Esophagus squamous epithelium (tissue), 5 donors: ENCODE results near the gene KLHDC9. TPM values are rescaled to one million over a fixed set of nuclear protein-coding genes. Genes with fewer than 3 reads are reported as not detected.

Source experiments
- DNase-seq: peaks from one replicate; lab custom pipeline; 2025; lab: John Stamatoyannopoulos, UW
- H3K27ac ChIP-seq, 4 donors: fragments of 200-600 bp; sonication (generic); one replicate each; pipeline ENCODE4 v1.5.1; 2016 to 2019; ENCODE audit warnings: mild to moderate bottlenecking in 1 of 4
- H3K27me3 ChIP-seq, 4 donors: fragments of 200-600 bp; sonication (generic); 1 replicate in 3 of 4; 2 replicates in 1 of 4; pipeline versions ENCODE4 v1.5.1 to v1.6.0; 2017 to 2021; ENCODE audit warnings: antibody characterized with exemption in 1 of 4
- H3K36me3 ChIP-seq, 3 donors: fragments of 200-600 bp; sonication (generic); one replicate each; pipeline ENCODE4 v1.5.1; 2016 to 2019
- H3K4me1 ChIP-seq, 3 donors: fragments of 200-600 bp; sonication (generic); one replicate each; pipeline ENCODE4 v1.5.1; 2017 to 2019
- H3K4me3 ChIP-seq, 4 donors: fragments of 200-600 bp; sonication (generic); 1 replicate in 3 of 4; 2 replicates in 1 of 4; pipeline ENCODE4 v1.5.1; 2016 to 2019; ENCODE audit warnings: mild to moderate bottlenecking in 2 of 4, moderate library complexity in 1 of 4
- H3K9me3 ChIP-seq, 3 donors: fragments of 200-600 bp; sonication (generic); one replicate each; pipeline ENCODE4 v1.5.1; 2016 to 2019
- CTCF ChIP-seq, 6 experiments: fragments of 450-650 bp in 4 of 6; fragments of 200-600 bp in 2 of 6; sonication (generic) in 2 of 6; IDR thresholded peaks; one replicate each; pipeline ENCODE4 v1.5.1; 2016 to 2019; ENCODE audit warnings: antibody characterized with exemption in 6 of 6, mild to moderate bottlenecking in 4 of 6, moderate library complexity in 4 of 6
- POLR2A ChIP-seq, 4 donors: fragments of 450-650 bp; IDR thresholded peaks; one replicate each; pipeline ENCODE4 v1.6.1; 2017; ENCODE audit warnings: antibody characterized with exemption in 4 of 4, mild to moderate bottlenecking in 4 of 4, moderate library complexity in 3 of 4
- WGBS, 2 donors: methylation state at CpG; one replicate each; pipeline ENCODE4 v1.1.5; 2018; 5-methylcytosine and 5-hydroxymethylcytosine counted together
- intact Hi-C: fragments of 100-400 bp; cut with DNase I; formaldehyde crosslinking; loops from one replicate; pipeline ENCODE4 v1.15.0; 2022
- total RNA-seq, 4 donors: library from RNA; depleted of rRNA; stranded (reverse); fragments of >200 nt; gene quantifications; one replicate each; pipeline ENCODE4 v1.1.0, GENCODE V29; 2016
- donor health status: DM: yes; HTN: yes; CAD: no.

The KLHDC9 gene
- total RNA-seq, 4 donors from 2014 or later: 0.31 to 2.7 (median 1.7) TPM

GRCh38 chr1:161083748-161084596 lies 14.2 kb upstream of the KLHDC9 start:
- no peak for DNase-seq
- H3K27ac ChIP-seq: peak overlapping the region; percentile 89 to 97 (median 94)
- H3K36me3 ChIP-seq: peaks cover 0 to 13% (median 0%) of the 10 kb centered on the region in 3 donors
- 60 to 77% methylated on average over 7 to 10 of the region's 10 CpGs for WGBS, 2 donors
- H3K4me3 ChIP-seq: peak overlapping the region; percentile 28 to 65 (median 57)
- H3K27me3 ChIP-seq: peaks cover 0 to 7% (median 0%) of the 10 kb centered on the region in 4 donors
- H3K9me3 ChIP-seq: no peaks in the 10 kb centered on the region
- peaks cover 33 to 86% (median 34%) of the 10 kb centered on the region in 3 donors for H3K4me1 ChIP-seq
- intact Hi-C loops: no loop called here
- TF ChIP-seq POLR2A (IDR thresholded peaks at IDR 0.05) (no peak), CTCF (IDR thresholded peaks at IDR 0.05) (no peak)

GRCh38 chr1:161084597-161084988 lies 13.6 kb upstream of the KLHDC9 start:
- no peak for TF ChIP-seq POLR2A (IDR thresholded peaks at IDR 0.05)
- no peak for TF ChIP-seq CTCF (IDR thresholded peaks at IDR 0.05)
- H3K4me3 ChIP-seq: peak overlapping the region; percentile 50 to 65 (median 64)
- peaks cover 31 to 86% (median 32%) of the 10 kb centered on the region in 3 donors for H3K4me1 ChIP-seq
- peaks cover 0 to 8% (median 0%) of the 10 kb centered on the region in 3 donors for H3K36me3 ChIP-seq
- H3K9me3 ChIP-seq: no peaks in the 10 kb centered on the region
- peaks cover 0 to 4% (median 0%) of the 10 kb centered on the region in 4 donors for H3K27me3 ChIP-seq
- H3K27ac ChIP-seq: peak overlapping the region; percentile 89 to 97 (median 94)
- intact Hi-C loops: no loop called here
- DNase-seq: no peak
- WGBS, 2 donors: 80% methylated on average over 1 of the region's 1 CpG; no CpG with 5 or more reads in 1 of the 2 donors

- WGBS, 2 donors: 57% methylated on average over 1 of the region's 2 CpGs; no CpG with 5 or more reads in 1 of the 2 donors
- TF ChIP-seq CTCF (IDR thresholded peaks at IDR 0.05) (no peak), POLR2A (IDR thresholded peaks at IDR 0.05) (no peak)
- no peaks in the 10 kb centered on the region for H3K27me3 ChIP-seq
- peak overlapping the region; percentile 50 to 65 (median 64) for H3K4me3 ChIP-seq
- H3K4me1 ChIP-seq: peaks cover 33 to 86% (median 34%) of the 10 kb centered on the region in 3 donors
- peaks cover 0 to 3% (median 0%) of the 10 kb centered on the region in 3 donors for H3K36me3 ChIP-seq
- no peak for DNase-seq
- H3K27ac ChIP-seq: peak overlapping the region; percentile 89 to 97 (median 94)
- no peaks in the 10 kb centered on the region for H3K9me3 ChIP-seq
- intact Hi-C loops: no loop called here
These were observed 13.0 kb upstream of the KLHDC9 start for GRCh38 chr1:161085165-161085564.

GRCh38 chr1:161086457-161086856 lies 11.7 kb upstream of the KLHDC9 start:
- H3K9me3 ChIP-seq: no peaks in the 10 kb centered on the region
- WGBS, 2 donors: 0 to 60% methylated on average over 1 to 2 of the region's 4 CpGs
- intact Hi-C loops: no loop called here
- peaks cover 26 to 85% (median 30%) of the 10 kb centered on the region in 3 donors for H3K4me1 ChIP-seq
- peak overlapping the region; percentile 50 to 65 (median 64) for H3K4me3 ChIP-seq
- no peaks in the 10 kb centered on the region for H3K27me3 ChIP-seq
- H3K27ac ChIP-seq: peak overlapping the region; percentile 90 to 97 (median 94)
- TF ChIP-seq CTCF (IDR thresholded peaks at IDR 0.05) (no peak), POLR2A (IDR thresholded peaks at IDR 0.05) (peak in 1 of 4 donors; percentile 43)
- no peak for DNase-seq
- H3K36me3 ChIP-seq: no peaks in the 10 kb centered on the region

GRCh38 chr1:161088587-161089110 lies 9.5 kb upstream of the KLHDC9 start:
- WGBS, 2 donors: 41 to 86% methylated on average over 3 of the region's 3 CpGs
- no peak for DNase-seq
- intact Hi-C loops: no loop called here
- no peaks in the 10 kb centered on the region for H3K27me3 ChIP-seq
- TF ChIP-seq POLR2A (IDR thresholded peaks at IDR 0.05) (no peak), CTCF (IDR thresholded peaks at IDR 0.05) (no peak)
- no peaks in the 10 kb centered on the region for H3K9me3 ChIP-seq
- peaks cover 16 to 85% (median 18%) of the 10 kb centered on the region in 3 donors for H3K4me1 ChIP-seq
- peak overlapping the region; percentile 50 to 65 (median 64) for H3K4me3 ChIP-seq
- no peaks in the 10 kb centered on the region for H3K36me3 ChIP-seq
- H3K27ac ChIP-seq: peak overlapping the region; percentile 90 to 97 (median 94)
